ENCODE data around the gene MAPKBP1.

MAPKBP1 gene

DNA sequence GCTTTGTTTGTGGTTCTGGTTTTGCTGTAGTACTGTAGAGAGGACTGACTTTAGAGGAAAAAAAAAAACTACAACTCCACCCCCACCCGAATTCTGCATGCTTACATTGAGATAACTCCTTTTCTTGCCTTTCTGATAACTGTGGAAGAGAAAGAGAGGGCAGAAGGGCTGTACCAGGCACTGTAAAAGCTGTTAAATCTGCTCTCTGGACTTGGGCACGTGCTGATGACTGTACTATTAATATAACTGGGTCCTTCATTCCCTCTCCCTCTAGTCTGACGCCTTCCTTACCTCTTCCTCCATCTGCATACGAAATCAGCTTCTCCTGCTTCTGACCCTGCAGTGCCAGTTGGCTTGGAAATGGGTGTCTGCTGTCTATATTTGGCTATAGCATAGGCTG is 15.0 kb downstream of the MAPKBP1 start:
- DNase-seq = no peak

DNA sequence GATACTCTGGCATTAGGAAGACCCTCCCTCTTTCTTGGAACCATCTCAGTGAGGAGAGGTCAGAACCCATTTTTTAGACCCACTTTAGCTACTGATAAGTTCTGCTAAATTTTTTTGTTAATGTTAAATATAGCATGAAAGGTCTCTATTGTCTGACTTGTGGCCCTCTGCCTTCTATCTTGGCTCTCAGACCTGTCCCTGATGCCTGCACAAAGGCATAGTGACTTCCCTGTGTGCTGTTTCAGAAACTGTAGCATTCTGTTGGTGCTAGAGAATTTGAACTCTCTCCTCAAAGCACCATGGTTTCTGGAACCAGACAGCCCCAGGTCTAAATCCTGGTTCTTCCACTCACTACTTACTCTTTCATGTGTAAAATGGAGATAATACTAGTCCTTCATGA is 15.4 kb downstream of the MAPKBP1 start:
- DNase-seq = no peak

DNA sequence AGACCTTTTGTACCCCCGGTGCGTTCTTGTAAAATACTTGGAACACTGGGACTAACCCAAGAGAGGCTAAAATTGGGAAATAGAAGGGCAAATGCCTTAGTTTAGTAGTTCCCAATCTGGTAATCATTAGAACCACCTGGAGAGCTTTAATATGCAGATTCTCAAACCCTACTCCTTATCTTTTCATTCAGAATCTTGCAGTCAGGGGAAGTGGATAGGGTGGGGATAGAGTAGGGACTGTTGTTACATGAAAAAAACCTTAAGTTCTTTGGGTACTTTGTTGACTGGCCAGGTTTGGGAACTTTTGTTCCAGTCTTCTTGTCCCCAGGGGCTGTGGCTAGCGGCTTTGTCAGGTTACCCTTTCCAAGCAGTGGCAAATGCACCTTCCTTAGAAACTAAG is 15.9 kb downstream of the MAPKBP1 start:
- DNase-seq = no peak

GRCh38 chr15:41790756-41791546 is 16.7 kb downstream of the MAPKBP1 start:
- DNase-seq = no peak

- DNase-seq = no peak
These were observed 17.3 kb downstream of the MAPKBP1 start for GRCh38 chr15:41791547-41791937.

- DNase-seq = no peak
These were observed 17.8 kb downstream of the MAPKBP1 start for GRCh38 chr15:41792000-41792637.

GRCh38 chr15:41794081-41794480 is 19.8 kb downstream of the MAPKBP1 start:
- DNase-seq = no peak

DNA sequence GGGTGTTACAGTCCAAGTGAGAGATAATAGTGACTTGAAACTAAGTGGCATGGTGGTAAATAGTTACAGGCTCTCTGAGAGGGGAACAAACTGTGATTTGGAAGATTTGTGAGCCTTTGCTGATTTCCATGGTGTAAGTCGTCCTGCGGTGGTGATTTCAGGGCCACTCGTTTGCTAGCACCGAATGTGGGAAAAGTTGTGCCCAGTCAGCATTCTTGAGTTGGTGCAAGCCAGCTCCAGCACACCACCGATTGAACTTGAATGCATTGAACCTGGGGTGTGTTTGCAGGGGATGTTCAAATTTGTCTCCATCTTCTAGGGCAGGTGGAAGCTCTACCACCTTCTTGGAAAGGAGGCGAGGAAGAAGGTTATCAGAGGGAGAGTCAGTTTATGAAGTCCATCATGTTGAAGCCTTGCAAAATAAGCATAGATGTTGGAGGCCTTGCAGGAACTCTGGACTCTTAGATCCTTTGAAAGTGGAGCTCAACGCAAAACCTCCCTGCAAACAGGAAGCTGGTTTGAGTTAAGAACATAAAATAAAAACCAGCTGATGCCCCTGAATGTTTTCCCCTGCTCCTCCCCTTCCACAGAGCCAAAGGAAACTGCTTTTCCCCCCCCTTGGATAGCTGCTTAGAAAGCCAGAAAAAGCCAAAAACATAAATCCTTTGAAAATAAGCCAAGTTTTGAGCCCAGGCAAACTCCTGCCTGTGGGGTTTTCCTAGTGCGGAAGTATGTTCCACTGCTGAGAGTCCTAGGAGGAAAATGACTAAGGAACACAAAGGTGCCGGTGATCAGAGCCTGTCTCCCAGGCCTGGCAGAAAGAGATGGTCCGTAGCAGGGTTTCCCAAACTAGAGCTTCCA is 21.9 kb downstream of the MAPKBP1 start:
- DNase-seq = no peak

- DNase-seq = no peak
These were observed 23.1 kb downstream of the MAPKBP1 start for GRCh38 chr15:41797201-41797944.

GRCh38 chr15:41798607-41799487 is 24.6 kb downstream of the MAPKBP1 start:
- DNase-seq = no peak

- DNase-seq = no peak
These were observed 25.2 kb downstream of the MAPKBP1 start for GRCh38 chr15:41799488-41799805.

- DNase-seq = no peak
These were observed 26.9 kb downstream of the MAPKBP1 start for GRCh38 chr15:41801185-41801584.

GRCh38 chr15:41801850-41802455 is 27.7 kb downstream of the MAPKBP1 start:
- DNase-seq = no peak

DNA sequence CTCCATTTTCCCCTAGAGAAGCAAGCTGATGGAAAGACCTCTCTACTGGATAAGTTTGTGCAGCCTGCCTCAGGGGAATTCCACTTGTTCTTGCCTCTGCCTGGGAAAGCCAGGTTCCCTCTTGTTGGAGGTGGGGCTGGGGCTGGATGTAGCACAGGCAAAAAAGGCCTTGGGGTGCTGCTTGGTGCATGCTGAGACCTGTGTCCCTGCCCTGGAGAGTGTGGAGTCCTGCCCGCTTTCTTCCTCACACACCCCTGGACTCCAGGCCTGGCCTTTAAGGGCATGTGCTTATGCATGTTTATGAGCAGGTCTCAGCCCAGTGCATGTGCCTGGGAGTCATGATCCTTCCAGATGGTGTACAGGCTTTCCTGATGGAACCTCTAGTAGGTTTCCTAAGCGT is 30.1 kb downstream of the MAPKBP1 start:
- no peak for DNase-seq

GRCh38 chr15:41804916-41805666 is 30.8 kb downstream of the MAPKBP1 start:
- no peak for DNase-seq

GRCh38 chr15:41805711-41806110 is 31.4 kb downstream of the MAPKBP1 start:
- no peak for DNase-seq

DNA sequence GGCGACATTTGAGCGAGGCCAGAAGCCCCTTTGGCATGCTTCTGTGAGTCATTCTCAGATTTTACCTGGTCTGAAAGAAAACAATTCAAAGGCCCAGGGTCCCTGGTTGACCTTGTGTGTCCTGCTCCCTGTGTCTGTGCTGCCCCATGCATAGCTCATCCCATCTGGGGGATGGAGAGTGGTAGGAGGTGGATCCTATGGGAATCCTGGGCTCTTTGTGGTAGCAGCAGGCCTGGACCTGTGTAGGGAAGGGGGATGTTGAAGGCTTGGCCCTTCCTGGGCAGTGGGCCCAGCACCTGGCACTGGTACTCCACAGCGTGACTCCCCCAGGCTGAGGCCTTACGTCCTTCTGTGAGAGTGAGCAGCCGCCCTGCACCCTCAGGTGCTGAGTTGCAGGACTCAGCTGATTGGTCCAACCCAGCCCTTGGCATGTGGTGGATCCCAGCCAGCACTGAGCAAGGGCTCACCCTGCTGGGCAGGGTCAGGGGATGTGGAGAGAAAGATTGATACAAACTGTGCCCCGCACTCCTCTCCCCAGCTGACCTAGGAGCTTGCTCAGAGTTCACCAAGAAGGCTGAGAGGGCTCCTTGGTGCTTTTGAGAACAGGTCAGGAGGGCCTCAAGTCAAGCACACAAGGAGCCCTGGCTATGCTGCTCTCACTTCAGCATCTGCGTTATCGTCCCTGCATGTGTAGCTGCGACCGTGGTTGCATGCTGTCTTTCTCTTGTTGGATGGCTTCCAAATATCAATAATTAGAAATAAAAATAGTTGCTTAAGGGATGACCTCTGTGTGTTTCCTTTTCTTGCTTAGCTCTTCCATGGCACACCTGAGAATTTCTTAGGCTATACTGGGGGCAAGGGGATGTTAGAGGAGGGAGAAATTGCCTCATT is 32.3 kb downstream of the MAPKBP1 start:
- DNase-seq = no peak

- no peak for DNase-seq
These were observed 34.8 kb downstream of the MAPKBP1 start for GRCh38 chr15:41809121-41809520.

DNA sequence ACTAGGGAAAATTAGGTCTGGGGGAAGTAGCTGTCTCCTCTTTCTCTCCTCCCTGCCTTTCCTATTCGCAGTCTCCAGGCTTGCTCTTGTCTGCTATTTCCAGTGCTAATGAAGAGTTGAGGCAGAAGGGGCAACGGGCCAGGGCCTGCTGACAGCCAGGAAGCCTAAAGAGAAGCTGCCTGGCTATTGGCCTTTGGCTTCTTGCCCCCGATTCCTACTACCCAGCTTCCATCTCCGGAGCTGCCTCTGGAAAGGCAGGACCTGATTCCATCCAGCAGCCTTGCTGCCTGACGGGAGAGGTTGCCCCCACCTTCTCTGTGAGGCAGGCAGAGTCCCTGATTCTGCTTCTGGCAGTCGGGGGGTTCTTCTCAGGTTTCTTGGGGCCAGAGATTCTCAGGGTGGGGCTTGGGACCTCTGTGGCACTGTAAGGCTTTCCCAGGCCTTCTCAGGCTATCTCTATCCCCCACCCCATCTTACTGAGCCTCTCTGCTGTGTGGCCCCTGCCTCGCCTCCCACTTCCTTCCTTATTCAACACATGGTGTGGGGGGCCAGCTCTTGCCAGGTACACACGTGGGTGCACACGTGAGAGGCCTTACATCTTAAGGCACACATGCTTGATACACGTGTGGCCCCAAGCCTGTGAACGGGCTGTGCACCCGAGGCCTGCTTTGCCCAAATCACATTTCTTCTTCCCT is 35.4 kb downstream of the MAPKBP1 start:
- DNase-seq = no peak
